Fibroblast of upper back skin (primary cell): ENCODE data around the gene OR51V1.
A peak's percentile ranks its signal among the peaks of the same experiment; 100 is the strongest.
"Not testable (repeated sequence)": the region's sequence is repeated elsewhere in the genome, so short reads cannot be mapped to it uniquely, and the experiment has no call there.

Source experiments
- DNase-seq: peaks from one replicate; pipeline ENCODE4 v3.0.0-alpha.2; 2013

OR51V1 gene

GRCh38 chr11:5200582-5200981 lies at the start of gene OR51V1:
Gene OR51V1, minus strand, starts transcription at chr11:5200682. Its CDS starts 0 bp downstream, at chr11:5200682.
- no peak for DNase-seq

- not testable (repeated sequence) for DNase-seq
Measured at GRCh38 chr11:5249807-5250396, 49.4 kb upstream of the OR51V1 start, which contains the start of gene HBG1. Gene HBG1, minus strand, starts transcription at chr11:5249857. Its CDS starts 53 bp downstream, at chr11:5249804.

GRCh38 chr11:5248498-5248897 lies 48.0 kb upstream of the OR51V1 start:
- DNase-seq: not testable (repeated sequence)

- no peak for DNase-seq
Measured at GRCh38 chr11:5247472-5248192, 47.1 kb upstream of the OR51V1 start.

- DNase-seq: no peak
Measured at GRCh38 chr11:5246772-5247471, 46.4 kb upstream of the OR51V1 start.

- DNase-seq: no peak
Measured at GRCh38 chr11:5245155-5245554, 44.7 kb upstream of the OR51V1 start.

GRCh38 chr11:5243816-5244180 lies 43.3 kb upstream of the OR51V1 start:
- no peak for DNase-seq

GRCh38 chr11:5242933-5243815 lies 42.7 kb upstream of the OR51V1 start:
- DNase-seq: no peak

GRCh38 chr11:5242208-5242607 lies 41.7 kb upstream of the OR51V1 start:
- no peak for DNase-seq

GRCh38 chr11:5241458-5241857 lies 41.0 kb upstream of the OR51V1 start:
- DNase-seq: no peak

GRCh38 chr11:5240458-5240857 lies 40.0 kb upstream of the OR51V1 start:
- no peak for DNase-seq

- no peak for DNase-seq
Measured at GRCh38 chr11:5240056-5240455, 39.6 kb upstream of the OR51V1 start.

GRCh38 chr11:5239046-5239445 lies 38.6 kb upstream of the OR51V1 start:
- no peak for DNase-seq

- no peak for DNase-seq
Measured at GRCh38 chr11:5238486-5238885, 38.0 kb upstream of the OR51V1 start.

GRCh38 chr11:5237420-5237819 lies 36.9 kb upstream of the OR51V1 start:
- no peak for DNase-seq

- DNase-seq: no peak
Measured at GRCh38 chr11:5235364-5236095, 35.0 kb upstream of the OR51V1 start.

GRCh38 chr11:5234381-5234834 lies 33.9 kb upstream of the OR51V1 start, which contains the start of gene HBD:
Gene HBD, minus strand, starts transcription at chr11:5234483. Its CDS starts 50 bp downstream, at chr11:5234433.
- DNase-seq: peak; percentile 23

- DNase-seq: no peak
Measured at GRCh38 chr11:5233307-5233706, 32.8 kb upstream of the OR51V1 start.

GRCh38 chr11:5232821-5233220 lies 32.3 kb upstream of the OR51V1 start:
- no peak for DNase-seq

GRCh38 chr11:5232176-5232575 lies 31.7 kb upstream of the OR51V1 start:
- DNase-seq: no peak

- no peak for DNase-seq
Measured at GRCh38 chr11:5231111-5231510, 30.6 kb upstream of the OR51V1 start.

- no peak for DNase-seq
Measured at GRCh38 chr11:5230266-5230665, 29.8 kb upstream of the OR51V1 start.
